IPS-NIHi11 (cell line): ENCODE data around the gene WNT9A.

Source experiments
- DNase-seq: peaks from one replicate; pipeline ENCODE4 v3.0.0; 2012; ENCODE audit warnings: mixed read lengths, low spot score

Gene WNT9A

DNA sequence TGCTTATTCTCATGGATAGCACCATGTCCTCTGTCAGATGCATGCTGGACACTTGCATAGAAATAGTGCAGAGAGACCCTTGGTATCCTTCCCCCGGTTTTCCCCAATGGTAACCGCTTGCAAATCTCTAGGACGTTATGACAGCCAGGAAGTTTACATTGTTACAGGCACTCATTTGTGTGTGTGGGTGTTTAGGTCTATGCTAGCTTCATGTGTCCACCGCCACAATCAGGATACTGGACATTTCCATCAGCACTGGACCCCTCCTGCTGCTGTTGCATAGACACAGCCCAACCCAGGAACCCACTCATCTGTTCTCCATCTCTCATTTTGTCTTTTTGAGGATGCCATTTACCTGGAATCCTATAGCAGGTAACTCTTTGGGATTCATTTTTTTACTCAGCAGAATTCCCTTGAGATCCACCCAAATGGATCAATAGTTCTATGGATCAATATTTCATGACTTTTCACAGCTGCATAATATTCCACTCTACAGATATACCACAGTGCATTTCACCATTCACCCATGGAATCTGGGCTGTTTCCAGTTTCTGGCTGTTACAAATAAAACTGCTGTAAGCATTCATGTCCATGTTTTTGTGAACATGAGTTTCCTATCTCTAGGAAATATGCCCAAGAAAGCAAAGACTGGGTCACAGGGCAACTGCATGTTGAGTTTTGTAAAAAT is 6.6 kb upstream of the WNT9A start:
- no peak for DNase-seq

DNA sequence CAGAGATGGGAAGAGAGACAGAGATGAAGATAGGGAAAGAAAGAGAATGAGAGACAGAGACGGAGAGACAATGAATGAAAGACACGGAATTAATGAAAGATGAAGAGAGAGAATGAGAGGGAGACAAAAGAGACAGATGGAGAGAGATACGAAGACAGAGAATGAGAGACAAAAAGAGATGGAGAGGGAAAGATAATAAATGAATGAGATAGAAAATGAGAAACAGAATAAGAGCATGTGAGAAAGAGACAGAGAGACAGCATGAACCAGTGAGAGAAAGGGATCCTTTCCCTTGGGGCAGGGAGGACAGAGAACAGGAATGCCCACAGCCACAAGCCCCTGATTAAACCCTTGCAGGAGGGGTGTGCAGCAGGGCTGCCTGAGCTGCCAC is 5.3 kb upstream of the WNT9A start:
- DNase-seq, result no peak

DNA sequence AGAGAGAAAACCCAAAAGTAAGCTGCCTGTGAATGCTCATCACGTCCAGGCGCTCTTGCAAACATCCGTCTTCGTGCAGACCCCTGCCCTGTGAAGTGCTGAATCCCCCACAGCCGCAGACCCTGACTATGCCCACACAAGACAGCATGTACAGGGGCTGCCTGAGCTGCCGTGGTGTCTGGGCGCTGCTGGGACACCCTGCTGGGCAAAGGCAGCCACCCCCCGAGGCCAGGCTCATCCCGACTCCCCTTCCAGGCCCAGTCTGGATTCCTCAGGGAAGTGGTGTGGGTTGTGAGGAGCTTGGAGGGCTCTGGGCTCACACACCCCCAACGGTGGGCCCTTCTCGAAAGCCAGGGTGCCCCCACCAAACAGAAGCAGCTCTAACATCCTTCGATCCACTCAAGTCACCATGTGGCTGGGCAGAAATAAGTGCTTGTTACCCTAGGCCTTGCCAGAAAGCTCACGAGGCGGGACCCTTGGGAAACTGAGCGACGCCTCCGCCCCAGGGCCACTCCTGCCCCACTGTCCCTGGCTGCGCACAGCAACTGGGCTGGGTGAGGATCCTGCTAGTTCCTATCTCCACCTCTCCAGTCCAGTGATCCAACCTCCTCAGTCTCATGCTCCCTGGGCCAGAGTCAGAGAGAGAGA is 4.8 kb upstream of the WNT9A start:
- DNase-seq, result no peak

DNA sequence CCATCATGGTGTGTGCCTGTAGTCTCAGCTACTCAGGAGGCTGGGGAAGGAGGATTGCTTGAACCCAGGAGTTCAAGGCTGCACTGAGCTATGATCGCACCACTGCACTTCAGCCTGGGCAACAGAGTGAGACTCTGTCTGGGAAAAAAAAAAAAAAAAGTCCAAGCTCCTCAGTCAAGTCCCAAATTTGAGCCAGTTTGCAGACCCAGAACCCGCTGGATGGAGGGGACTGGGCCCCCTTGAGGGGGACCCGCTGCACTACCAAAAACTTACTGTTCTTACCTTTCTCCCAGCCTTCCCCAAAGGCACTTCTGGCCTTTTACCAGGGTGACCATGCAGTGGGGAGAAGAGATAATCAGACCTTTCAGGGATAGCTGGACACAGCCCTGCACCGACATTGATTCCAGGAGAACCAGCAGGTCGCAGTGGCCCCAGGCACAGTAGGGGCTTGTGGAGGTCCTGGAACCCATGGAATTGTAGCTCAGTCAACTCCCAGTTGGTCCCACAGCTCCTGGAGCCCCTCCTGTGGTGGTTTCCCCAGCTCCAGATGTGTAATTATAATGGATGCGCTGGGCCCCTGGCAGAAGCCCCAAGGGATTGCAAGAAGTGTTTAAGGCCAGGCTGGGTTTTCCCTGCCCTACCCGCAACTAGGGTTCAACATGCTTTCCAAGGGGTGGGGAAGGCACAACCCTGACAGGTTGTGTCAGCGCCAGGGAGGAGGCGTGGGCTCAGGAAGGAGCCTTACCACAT is 4.1 kb upstream of the WNT9A start:
- no peak for DNase-seq

DNA sequence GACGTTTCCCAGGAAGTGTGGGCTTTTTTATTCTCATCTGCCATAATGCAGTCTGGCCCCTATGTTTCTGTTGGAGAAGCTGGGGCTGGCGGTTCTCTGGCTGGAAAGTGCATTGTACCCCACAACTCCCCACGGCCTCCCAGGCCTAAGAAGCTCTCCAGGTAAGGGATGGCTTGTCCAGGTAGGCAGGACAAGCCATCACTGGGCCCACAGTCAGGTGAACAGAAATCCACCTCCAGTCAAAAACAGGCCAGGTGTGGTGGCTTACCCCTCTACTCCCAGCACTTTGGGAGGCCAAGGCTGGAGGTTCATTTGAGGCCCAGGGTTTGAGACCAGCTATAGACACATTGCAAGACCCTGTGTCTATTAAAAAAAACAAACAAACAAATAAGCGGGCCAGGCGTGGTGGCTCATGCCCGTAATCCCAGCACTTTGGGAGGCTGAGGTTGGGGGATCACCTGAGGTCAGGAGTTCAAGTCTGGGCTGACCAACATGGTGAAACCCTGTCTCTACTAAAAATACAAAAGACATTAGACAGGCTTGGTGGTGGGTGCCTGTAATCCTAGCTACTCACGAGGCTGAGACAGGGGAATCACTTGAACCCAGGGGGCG is 3.1 kb upstream of the WNT9A start:
- no peak for DNase-seq

DNA sequence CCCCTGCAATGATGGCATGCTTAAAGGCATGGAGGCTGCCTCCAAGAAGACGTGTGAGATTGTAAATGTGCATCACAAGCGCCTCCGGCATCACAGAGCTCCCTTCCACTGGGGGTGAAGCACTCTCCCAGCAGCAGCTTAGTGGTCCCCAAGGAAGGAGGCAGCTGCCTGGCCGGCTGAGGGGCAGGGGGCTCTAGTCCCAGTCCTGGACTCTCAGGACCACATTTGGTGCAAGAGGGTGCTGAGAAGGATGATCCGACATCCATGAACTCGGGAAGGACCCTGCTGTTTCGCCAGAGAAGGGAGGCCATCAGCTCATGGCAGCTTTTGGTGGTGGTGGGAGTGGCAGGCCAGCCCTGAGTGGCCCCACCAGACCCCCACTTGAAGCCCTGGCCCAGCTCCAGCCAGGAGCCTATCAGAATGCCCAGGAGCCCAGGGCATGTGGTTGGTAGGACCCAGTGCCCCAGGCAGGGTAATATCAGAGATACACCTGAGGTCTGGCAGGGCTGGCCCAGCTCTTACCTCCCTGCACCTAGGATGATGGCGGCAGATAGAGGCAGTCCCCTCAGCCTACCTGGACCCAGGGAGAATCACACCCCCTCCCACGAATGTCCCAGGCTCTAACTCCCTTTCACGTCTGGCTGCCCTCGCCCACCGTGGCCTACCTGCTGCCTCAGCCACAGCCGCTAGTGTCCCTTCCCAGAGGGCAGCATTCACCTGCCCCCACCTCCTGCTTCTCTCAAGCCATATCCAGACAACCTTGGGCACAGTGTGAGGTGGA is 2.4 kb upstream of the WNT9A start:
- no peak for DNase-seq

DNA sequence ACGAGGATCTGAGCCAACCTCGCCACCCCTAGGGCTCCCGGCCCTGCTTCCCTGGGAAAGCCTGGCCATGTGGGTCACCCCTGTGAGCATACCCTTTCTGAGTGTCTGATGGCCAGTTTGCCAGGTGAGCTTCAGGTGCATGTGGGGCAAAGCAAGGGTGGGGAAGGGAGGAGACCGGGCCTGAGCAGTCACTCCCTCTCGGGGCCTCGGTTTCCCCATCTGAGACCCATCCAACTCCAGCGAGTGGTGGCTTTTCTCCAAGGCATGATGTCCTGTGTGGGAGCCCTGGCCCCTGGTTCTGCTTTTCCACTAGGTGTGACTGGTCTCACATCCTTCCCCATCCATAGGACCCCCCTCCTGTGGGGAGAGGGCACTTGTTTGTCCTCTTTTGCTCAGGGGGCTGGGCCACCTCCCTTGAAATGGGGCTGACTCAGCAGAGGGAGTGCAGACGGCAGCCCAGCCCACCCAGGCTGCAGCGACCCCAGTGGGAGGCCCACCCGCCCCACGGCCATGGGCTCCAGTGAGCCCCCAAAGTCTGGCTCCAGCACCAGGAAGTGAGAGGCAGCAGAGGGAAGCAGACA is 1.7 kb upstream of the WNT9A start:
- DNase-seq, result no peak

DNA sequence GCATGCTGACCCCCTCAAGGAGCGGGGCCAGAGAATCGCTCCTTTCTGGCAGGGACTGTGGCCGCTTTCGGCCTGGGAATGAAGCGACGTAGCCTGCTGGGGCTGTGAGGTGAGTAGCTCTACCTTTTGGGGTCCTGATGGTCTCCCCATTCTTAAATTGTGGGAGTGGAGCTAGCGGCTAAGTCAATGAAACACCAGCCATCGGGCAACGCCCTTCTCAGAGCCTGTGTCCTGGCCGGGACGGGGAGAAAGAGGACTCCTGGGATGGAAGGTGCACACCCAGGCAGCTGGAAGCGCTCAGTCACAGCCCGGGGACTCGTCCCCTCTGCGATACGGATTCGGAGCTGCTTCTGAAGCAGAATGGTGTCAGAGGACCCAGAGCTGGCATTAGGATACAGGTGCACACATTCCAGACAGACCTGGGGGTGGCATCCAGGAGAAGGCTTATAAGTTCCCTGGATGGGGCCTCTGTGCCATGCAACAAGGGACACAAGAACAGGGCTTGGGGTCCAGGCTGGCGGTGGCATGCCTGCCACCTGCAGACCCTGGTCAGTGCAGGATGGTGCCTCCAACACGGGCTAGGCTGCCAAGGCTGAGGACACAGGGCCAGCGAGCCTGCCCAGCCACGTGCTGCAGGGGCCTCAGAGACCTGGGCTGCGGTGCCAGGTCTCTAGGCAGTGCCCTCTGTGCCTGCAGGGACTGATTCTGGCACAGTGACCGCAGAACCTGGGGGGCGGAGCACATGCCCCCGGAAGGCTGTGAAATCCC is 945 bp upstream of the WNT9A start:
- peak; percentile 41 for DNase-seq

DNA sequence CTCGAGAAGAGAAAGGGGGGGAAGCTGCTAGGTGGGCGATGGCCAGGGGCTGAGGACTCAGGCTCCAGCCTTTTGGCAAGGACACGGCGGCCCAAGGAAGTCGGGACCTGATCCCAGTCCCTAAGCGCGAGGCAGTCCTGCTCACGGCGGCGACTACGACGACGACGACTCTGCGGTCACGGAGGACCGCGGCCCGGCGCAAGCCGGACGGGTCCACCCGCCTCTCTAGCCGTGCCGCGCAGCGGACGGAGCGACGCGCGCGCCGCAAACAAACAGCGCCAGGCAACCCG is 401 bp downstream of the WNT9A start:
- DNase-seq, result no peak

DNA sequence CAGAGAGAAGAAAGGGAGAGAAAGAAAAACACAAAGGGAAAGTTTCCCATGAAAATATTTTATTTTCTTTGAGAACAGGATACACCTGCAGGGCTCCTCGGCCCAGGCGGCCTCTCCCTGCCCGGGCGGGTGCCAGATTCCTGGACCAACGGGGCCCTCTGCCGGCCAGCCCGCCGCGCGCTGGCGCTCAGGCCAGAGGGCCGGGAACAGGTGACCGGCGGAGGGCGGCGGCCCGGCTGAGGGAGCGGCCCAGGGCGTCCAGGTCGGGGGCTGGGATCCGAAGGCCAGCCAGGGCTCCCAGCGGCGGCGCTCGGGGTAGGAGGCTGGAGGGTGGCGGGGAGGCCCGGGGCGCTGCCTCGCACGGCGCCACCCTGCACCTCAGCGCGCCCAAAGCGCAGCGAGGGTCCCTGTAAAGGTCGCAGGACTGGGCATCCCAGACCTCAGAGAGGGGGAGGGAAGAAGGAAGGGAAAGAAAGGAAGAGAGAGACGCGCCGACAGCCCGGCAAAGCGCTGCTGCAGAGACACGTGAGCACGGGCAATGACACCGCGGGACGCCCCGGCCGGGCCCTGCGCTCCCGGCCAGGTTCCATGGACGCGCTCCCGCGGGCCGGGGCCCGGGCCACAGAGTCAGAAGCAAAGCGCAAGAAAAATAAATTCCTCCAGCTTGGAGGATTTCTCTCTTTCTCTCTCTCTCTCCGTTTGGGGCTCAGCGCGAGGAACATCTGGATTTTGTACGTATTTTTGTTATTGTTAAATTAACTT is 927 bp downstream of the WNT9A start:
- DNase-seq, result peak; percentile 97

DNA sequence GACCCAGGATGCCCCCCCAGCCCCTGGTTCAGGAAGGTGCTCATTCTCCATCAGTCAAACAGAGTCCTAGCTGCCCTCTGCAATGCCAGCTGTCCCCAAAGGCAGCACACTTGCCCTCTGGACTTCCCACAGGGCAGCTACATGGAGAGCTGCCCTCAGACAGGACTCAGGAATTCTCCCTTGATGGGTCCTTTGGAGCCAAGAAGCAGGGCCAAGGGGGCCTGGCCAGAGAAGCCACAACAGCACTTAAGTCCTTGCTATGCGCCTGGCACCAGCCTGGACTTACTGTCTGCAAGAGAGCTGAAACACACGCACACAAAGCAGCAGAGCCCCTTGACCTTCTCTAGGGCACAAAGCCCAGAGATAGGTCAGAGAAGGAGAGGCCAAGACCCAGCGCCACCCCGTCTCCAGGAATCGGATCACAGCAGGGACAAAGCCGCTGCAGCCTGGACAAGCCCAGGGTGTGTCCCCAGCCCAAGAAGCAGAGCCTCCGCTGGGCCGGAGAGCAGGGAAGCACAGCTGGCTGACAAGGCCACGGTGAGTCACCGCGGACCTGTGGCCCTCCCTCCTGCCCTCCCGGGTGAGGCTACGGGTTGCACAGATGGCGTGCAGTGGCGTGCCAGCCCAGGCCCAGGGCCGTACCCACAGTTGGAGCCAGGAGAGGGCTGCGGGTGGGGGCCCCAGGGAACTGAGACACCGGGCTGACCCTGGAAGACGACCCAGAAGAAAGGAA is 1.7 kb downstream of the WNT9A start:
- peak; percentile 55 for DNase-seq

DNA sequence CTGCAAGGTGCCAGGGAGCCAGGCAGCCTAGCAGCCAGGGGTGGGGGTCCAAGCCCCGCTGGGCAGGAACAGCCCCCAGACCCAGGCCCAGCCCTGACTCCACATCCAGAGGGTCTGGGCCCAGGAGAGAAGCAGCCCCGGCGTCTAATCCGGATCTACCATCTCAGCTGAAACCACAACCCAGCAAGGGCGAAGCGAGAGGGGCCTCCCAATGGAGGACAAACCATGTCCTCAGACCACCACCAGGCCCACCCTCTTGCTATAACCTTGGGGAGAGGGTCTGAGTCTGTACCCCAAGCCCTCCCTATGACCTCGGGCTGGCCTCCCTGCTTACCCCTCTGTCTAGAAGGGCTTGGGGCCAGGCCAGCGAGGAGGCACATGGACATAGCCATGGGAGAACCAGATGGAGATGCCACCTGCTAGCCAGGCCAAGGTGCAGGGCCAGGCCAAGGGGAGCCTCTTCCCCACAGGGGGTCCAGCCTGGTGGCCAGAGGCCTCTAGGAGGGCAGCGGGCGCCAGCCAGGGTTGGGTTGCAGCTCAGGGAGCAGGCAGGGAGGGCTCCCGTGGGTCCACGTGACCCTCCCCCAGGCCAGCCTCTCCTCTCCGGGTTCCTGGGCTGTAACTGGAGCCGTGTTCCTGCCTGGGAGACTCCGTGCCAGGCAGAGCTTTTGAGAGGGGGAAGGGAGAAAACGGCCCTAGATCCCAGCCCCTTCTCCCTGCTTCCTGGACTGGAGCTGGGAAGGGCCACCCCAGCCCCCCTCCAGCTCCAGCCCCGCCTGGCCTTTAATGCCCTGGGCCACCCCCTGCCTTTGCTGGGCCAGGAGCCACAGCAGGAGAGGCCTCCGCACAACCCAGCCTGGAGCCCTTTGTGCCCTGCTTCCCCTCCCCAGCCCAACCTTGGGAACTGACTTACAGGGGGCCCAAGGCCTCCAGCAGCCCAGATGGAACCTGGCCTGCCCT is 2.5 kb downstream of the WNT9A start:
- DNase-seq, result peak; percentile 57

DNA sequence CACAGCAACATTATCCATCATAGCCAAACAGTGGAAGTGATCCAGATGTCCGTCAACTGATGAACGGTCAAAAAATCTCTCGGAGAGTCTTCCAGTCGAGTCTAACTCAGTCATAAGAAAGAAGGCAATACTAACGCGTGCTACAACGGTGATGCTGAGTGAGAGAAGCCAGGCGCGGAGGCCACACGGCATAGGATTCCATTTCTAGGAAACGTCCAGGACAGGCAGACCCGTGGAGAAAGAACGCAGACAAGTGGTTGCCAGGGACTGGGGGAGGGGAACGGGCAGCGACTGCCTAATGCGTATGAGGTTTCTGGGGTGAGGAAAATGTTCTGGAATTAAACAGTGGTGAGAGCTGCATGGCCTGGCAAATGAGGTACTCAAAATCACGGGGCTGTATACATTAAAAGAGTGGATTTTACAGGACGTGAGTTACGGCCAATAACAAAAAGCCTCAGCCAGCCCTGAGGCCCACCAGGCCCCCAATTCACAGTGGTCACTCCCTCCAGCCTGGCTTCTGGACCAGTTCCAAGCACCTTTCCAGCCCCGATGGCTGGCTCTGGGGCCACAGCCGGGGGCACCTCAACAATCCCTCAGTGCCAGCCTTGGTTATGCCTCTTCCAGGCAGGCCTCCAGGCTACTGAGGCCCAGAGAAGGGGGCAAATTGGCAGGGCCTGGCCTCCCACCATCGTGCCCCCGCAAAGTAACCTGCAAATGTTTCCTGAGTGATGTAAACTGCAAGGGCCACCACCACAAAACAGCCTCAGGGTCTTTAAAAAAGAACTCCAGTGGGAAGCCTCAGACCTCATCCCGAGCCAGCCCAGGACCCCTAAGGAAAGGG is 3.4 kb downstream of the WNT9A start:
- no peak for DNase-seq

DNA sequence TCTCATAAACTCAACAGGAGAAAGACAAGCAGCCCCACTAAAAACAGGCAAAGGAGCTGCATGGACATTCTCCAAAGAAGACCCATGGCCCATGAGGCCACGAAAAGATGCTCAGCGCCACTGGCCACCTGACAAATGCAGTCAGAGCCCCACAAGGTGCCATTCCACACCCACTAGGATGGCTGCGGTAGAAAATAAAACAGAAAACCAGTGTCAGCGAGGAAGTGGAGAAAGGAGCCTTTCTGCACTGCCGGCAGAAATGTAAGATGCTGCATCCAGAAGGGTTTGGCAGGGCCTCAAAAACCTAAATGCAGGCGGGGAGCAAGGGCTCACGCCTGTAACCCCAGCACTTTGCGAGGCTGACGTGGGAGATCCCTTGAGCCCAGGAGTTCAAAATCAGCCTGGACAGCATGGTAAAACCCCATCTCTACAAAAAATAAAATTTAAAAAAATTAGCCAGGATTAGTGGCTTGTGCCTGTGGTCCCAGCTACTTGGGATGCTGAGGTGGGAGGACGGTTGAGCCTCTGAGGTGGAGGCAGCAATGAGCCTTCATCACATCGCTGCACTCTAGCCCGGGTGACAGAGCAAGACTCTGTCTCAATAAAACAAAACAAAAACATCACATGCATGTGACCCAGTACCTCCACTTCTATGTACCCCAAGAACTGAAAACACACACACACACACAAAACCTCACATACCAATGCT is 4.2 kb downstream of the WNT9A start:
- no peak for DNase-seq

DNA sequence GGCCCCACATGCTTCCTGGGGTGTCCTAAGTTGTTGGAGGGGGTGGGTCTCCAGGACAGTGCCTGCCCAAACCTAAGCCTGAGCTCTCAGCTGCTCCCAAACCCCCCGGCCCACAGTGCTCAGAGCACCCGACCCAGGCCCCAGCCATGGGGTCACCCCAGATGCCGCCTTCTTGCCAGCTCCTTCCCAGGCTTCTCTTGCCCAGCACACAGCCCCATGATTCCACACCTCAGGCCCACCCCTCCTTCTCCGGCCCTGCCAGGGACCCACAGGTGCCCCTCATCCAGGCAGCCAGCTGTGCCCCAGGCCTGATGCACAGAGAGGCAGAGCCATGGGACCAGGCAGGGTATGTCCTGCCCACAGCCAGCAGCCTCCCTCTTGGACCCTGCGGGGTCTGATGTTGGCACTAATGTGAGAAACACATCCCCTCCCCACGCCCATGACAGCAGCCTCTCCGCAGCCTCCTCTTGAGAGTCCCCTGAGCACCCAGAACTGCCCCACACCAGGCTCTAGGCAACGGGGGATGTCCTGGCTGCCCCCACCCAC is 4.9 kb downstream of the WNT9A start:
- DNase-seq, result no peak

DNA sequence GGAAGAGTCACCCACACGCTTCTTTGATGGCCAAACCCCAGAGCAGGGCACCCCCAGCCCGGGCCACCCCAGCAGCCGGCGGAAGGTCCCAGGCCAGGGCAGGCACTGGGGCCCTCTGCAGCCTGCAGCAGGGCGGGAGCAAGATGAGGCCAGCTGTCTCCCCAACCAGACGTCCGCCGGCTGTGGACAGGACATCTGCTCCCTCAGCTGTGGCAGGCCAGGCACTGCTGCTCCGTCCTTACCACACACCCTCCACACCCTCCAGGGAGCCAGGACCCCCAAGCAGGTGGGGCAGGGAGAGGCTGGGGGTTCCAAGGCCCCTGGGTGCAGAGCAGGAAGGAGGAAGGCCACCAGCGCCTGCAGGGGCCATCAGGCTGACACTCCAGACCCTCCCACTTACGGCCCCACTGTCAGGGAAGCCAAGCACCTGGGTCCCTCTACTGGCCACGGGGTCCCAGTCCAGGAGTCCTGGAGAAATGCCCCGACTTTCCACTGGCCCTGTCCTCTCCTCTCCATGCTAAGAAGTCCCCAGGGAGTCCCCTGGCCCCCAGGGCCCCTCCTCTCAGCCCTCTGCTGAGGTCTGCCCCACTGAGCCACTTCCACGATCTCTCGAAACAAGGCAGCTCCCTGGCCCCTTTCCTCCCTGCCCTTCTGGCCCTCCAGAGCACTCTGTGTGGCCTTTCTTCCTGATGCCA is 5.6 kb downstream of the WNT9A start:
- DNase-seq, result peak; percentile 43
